GM18507 (cell line): Measurements from ENCODE around the gene PIN1.

Experiments used
- DNase-seq: peaks from one replicate; pipeline ENCODE4 v3.0.0; 2011; ENCODE audit warnings: low read depth; ENCODE audit not compliant: insufficient read length; ENCODE audit errors: extremely low spot score
- FAIRE-seq: peaks from 2 replicates; lab custom pipeline; 2011; peaks lifted over from hg19 to GRCh38; lab: Jason Lieb, UNC

The PIN1 gene

DNA sequence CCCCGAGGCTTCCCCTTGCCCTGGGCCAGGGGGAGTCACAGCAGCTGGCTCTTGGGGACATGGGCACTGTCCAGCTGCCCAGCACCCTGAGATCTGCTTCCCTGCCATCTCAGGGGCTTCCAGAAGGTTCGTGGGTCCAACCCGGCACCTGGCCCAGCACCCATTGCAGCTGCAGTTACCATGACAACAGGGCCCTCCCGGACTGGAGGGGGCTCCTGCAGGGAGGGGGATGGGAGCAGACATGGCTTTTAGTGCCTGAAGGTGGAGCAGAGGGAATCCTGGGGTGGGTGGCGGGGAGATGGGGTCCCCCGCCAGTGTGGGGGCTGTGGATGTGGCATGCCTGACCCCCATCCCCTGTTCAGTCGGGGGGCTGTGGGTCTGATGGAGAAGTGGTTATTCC lies 14.7 kb downstream of the PIN1 start:
- no peak for DNase-seq
- no peak for FAIRE-seq

DNA sequence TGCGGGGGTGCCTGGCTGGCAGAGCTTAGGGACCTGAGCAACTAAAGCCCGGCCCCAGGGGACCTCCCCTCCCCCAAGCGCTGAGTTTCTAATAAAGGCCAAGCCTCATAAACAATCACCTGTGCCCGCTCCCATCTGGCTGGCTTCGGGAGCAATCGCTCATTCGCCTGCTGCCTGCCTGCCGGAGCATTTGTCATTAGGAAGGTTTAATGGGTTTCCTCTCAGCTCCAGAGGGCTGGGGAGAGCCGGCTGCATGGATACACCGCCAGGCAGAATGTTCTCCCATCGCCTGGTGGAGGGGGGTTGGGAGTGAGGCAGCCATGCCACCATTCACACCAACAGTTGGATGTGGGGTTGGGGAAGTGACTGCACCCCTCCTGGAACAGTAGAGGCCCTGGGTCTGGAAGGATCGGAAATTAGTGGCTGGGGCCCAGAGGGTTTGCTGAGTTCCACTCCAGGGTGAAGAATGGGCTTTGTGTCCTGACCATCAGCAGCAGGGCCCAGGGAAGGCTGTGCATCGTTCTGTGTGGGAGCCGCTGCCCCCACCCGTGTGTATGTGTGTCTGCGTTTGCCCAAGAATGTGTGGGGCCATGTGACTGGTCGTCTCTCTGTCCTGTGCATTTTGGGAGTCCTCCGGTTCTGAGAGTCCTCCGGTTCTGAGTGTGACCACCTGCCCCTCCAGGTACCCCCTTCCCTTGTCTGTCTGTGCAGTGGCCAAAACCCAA lies 15.3 kb downstream of the PIN1 start:
- FAIRE-seq, result no peak

GRCh38 chr19:9854282-9854846 lies 19.2 kb downstream of the PIN1 start:
- no peak for DNase-seq
- no peak for FAIRE-seq

More for the DNA sequence above, 15.3 kb downstream of the PIN1 start:
- DNase-seq, result no peak

DNA sequence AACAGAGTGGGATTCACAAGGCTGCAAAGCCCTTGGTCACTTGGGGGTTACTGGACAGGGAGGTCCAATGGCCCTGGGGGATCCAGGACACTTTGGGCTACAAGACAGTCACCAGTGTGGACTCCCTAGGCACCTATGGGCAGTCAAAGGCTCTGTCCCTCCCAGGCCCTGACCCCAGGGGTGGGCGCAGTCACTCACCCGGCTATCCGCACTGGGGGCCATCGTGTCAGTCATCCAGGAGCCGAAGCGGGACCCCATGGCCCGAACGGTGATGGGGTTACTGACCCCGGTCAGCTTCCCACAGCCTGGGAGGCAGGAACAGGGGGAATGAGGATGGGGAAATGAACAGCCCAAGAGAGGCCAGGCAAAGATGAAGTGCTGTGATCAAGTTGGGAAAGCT lies 21.5 kb downstream of the PIN1 start:
- DNase-seq, result no peak
- no peak for FAIRE-seq

- no peak for DNase-seq
- no peak for FAIRE-seq
Observed at GRCh38 chr19:9857076-9857721, 22.1 kb downstream of the PIN1 start.

- no peak for FAIRE-seq
- no peak for DNase-seq
Observed at GRCh38 chr19:9857920-9858746, 23.0 kb downstream of the PIN1 start.

DNA sequence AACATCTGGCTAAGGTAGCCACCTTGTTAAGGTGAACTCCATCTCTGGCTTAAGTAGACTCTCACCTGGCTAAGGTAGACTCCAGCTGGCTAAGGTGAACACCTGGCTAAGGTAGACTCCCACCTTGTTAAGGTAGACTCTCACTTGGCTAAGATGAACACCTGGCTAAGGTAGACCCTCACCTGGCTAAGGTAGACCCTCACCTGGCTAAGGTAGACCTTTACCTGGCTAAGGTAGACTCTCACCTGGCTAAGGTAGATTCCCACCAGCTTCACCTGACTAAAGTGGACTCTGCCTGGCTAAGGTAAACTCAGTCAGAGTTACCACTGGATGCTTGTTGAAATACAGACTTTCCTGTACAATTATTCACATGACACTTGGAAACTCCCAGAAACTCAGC lies 23.6 kb downstream of the PIN1 start:
- no peak for DNase-seq
- no peak for FAIRE-seq

DNA sequence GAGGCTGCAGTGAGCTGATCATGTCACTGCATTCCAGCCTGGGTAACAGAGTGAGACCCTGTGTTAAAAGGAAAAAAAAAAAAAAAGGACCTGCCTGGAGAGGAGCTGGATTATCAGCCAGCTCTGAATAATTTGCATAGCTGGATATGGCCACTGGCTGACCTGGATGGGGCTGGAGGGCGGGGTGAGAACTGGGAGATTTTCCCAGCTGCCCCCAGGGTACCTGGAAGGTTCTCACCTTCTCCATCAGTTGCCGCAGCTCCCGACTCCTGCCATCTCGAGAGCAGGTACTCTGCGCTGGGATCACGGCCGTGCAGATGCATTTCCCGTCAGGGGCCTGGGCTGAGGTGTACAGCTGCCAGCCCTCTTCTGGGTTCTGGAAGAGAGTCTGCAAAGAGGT lies 25.3 kb downstream of the PIN1 start:
- DNase-seq, result no peak
- no peak for FAIRE-seq

DNA sequence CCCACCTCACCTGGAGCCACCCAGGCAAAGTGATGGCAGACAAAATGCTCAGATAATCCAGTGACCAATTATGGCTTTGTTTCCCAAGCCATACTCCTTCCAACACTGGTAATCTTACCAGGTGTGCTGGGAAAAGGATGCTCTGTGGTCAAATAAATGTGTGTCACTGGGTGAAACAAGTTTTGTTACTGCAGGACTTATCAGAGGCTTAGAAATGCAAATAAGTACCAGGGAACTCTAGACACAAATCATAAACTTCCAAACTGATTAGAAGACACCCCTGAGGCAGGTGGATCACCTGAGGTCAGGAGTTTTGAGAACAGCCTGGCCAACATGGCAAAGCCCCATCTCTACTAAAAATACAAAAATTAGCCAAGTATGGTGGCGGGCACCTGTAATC lies 26.4 kb downstream of the PIN1 start:
- DNase-seq (no peak), FAIRE-seq (no peak)

GRCh38 chr19:9862938-9863337 lies 27.8 kb downstream of the PIN1 start:
- FAIRE-seq (no peak), DNase-seq (no peak)

- DNase-seq (no peak), FAIRE-seq (no peak)
Observed at GRCh38 chr19:9863759-9864158, 28.6 kb downstream of the PIN1 start.

- FAIRE-seq (no peak), DNase-seq (no peak)
Observed at GRCh38 chr19:9865732-9866501, 30.8 kb downstream of the PIN1 start.

DNA sequence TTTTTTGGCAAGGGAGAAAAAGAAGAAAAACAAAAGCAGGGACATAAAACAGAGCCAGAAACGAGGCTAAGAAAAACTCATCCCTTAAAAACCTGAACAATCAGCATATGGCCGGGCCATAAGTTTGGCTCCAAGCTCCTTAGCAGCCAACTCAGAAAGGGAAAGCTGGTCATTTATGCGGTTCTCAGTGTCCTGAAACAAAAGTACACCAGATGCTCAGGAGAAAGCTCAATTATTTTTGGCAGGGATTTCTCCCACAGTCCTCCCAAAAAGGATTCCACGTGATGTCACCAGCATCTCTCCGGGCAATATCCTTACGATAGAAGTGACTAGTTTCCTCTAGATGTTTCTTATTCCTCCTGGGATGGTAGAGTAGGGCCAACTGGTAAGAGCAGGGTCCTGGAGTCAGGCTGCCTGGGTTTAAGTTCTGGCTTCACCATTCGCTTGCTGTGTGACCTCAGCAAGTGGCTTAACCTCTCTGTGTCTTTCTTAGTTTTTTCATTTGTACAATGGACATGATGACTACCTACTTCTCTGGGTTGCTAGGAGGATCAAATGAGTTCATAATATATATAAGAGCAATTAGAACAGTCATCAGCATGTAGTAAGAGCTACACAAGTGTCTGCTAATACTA lies 34.0 kb downstream of the PIN1 start:
- no peak for FAIRE-seq
- no peak for DNase-seq

DNA sequence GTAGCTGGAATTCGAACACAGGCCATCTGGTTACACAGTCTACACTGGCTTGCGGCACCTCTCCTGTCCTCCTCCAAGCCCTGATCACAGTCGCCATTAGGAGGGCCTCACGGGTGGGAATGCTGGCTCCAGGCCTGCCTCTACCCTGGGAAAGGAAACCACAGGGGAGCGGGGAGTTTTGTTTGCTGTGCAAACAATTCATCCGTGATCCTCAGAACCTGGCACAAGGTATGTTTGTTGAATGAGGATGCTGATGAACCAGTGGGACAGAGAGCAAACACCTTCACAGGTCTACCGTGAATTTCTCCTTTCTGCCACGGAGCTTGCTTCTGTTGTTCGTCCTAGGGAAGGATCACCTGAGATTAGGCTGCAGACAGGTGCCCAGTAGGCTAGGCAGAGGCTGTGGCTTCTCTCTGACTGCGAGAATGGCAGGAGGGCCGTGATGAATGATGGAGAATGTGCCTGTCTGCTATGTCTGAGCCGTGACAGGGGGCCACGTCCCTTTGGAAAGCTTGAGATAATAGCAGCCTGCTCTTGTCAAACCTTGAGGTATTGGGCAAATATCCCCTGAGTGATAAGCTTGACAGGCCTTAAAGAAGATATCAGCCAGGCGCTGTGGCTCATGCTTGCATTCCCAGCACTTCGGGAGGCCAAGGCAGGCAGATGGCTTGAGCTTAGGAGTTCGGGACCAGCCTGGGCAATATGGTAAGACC lies 36.7 kb downstream of the PIN1 start:
- DNase-seq (no peak), FAIRE-seq (no peak)

- DNase-seq (no peak), FAIRE-seq (no peak)
Observed at GRCh38 chr19:9872618-9873242, 37.6 kb downstream of the PIN1 start.

DNA sequence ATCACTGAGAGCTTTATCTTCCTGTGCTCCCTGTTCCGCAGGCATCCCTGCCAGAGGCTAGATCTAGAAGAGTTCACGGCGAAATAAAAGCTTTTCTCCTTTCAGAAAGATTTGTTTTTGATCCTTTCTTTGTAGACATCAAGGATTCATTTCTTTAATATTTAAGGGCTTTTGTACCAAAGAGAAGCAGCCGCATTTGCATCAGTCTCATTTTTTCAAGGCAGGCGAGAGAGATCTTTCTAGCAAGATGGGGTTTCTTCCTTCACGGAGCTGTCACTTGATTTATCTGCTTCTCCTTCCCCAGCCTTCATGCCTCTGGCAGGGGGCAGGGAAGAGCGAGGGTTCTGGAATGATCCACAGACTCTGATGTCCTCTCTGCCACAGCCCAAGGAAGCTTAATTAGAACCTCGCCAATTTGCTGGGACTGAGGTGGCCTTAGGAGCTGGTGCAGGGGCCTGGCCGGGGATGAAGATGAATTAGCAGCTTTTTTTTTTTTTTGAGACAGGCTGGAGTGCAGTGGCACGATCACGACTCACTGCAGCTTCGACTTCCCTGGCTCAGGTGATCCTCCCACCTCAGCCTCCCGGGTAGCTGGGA lies 40.0 kb downstream of the PIN1 start:
- DNase-seq (no peak), FAIRE-seq (no peak)

- FAIRE-seq (no peak), DNase-seq (no peak)
Observed at GRCh38 chr19:9875796-9876195, 40.7 kb downstream of the PIN1 start.
